ENCODE results near the gene FIGNL1.

DNA sequence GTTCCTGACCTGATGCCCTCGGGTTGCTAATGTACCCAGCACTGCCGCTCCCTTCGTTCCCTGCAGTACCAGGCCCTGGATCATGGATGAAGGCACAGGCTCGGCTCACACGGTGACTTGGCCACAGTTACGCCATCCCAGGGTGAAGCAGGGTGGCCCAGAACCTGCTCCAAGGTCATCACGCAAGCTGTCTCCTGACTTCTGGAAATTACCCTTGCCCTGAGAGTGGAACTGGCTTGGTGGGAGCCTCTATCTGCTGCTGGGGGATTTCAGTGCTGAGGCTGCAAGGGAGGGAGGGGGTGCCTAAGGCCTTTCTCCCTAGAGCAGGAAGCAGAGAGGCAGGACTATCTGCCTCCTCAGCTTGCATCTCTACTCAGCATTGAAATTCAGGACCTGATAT, 36.6 kb downstream of the FIGNL1 start:
- TF ChIP-seq POU2F2 (IDR thresholded peaks at IDR 0.05; ENCODE audit: low read depth, low read length) = no peak
- TF ChIP-seq POLR2A (IDR thresholded peaks at IDR 0.05; ENCODE audit: low read depth, low read length) = no peak
- TF ChIP-seq POLR2AphosphoS5 (IDR thresholded peaks at IDR 0.05; ENCODE audit: low read depth, low read length) = no peak
- no peak for TF ChIP-seq TAF1 (IDR thresholded peaks at IDR 0.05; ENCODE audit: low read depth, low read length)
